ENCODE data around the gene CD14. TPM values are rescaled to one million over a fixed set of nuclear protein-coding genes. Genes with fewer than 3 reads are reported as not detected.
"Not testable (repeated sequence)": the region's sequence is repeated elsewhere in the genome, so short reads cannot be mapped to it uniquely, and the experiment has no call there.

The CD14 gene
- total and polyA plus RNA-seq, 7 experiments from 2014 or later: 0.56 to 198 (median 8.8) TPM

GRCh38 chr5:140607031-140607430 is 25.9 kb downstream of the CD14 start:
- Histone ChIP-seq H3K9me3 (ENCODE audit: control insufficient read depth in 2 of 3, low read length in 3 of 3) (no peaks in the 10 kb centered on the region), H3K4me1 (ENCODE audit: control insufficient read depth in 2 of 2, insufficient read depth in 2 of 2, low read length in 2 of 2) (no peaks in the 10 kb centered on the region), H3K4me3 (ENCODE audit: low read length) (no peak overlapping the region), H3K27me3 (ENCODE audit: control insufficient read depth in 2 of 2, insufficient read depth in 2 of 2, low read length in 2 of 2) (no peaks in the 10 kb centered on the region), H3K27ac (ENCODE audit: low read depth, low read length) (no peak overlapping the region), H3K36me3 (ENCODE audit: control insufficient read depth in 2 of 3, insufficient read depth in 3 of 3, low read length in 3 of 3) (no peaks in the 10 kb centered on the region)
- intact Hi-C loops (cut with micrococcal nuclease): no loop called here
- Mint-ChIP-seq H3K27me3 (peaks cover 0 to 14% (median 4%) of the 10 kb centered on the region in 5 donors), H3K36me3 (peaks cover 0 to 6% (median 0%) of the 10 kb centered on the region in 5 donors), H3K9me3 (peaks cover 0 to 1% (median 0%) of the 10 kb centered on the region in 11 donors), H3K4me1 (peaks cover 0 to 17% (median 12%) of the 10 kb centered on the region in 7 donors), H3K4me3 (no peak overlapping the region), H3K27ac (no peak overlapping the region)
- peak; percentile 7 for ATAC-seq
- DNase-seq: no peak
- ChIA-PET POLR2A (no interaction called here), CTCF (no interaction called here)

- Histone ChIP-seq H3K27ac (ENCODE audit: low read depth, low read length) (no peak overlapping the region), H3K9me3 (ENCODE audit: control insufficient read depth in 2 of 3, low read length in 3 of 3) (no peaks in the 10 kb centered on the region), H3K4me3 (ENCODE audit: low read length) (no peak overlapping the region), H3K4me1 (ENCODE audit: control insufficient read depth in 2 of 2, insufficient read depth in 2 of 2, low read length in 2 of 2) (no peaks in the 10 kb centered on the region), H3K36me3 (ENCODE audit: control insufficient read depth in 2 of 3, insufficient read depth in 3 of 3, low read length in 3 of 3) (no peaks in the 10 kb centered on the region), H3K27me3 (ENCODE audit: control insufficient read depth in 2 of 2, insufficient read depth in 2 of 2, low read length in 2 of 2) (no peaks in the 10 kb centered on the region)
- no peak for ATAC-seq
- Mint-ChIP-seq H3K27ac (no peak overlapping the region), H3K27me3 (peaks cover 0 to 12% (median 0%) of the 10 kb centered on the region in 5 donors), H3K36me3 (no peaks in the 10 kb centered on the region), H3K4me3 (no peak overlapping the region), H3K4me1 (peaks cover 0 to 9% (median 4%) of the 10 kb centered on the region in 7 donors), H3K9me3 (peaks cover 0 to 1% (median 0%) of the 10 kb centered on the region in 11 donors)
- POLR2A ChIA-PET: interaction anchor here (0.7 kb wide), 1 partner anchor 36 kb away, joined by 7 read pairs; no protein-coding TSS in a partner anchor
- intact Hi-C loops (cut with micrococcal nuclease): no loop called here
- no peak for DNase-seq
- CTCF ChIA-PET: no interaction called here
Observed at GRCh38 chr5:140605879-140606278, 27.1 kb downstream of the CD14 start.

GRCh38 chr5:140603734-140604133 is 29.2 kb downstream of the CD14 start:
- Mint-ChIP-seq H3K36me3 (no peaks in the 10 kb centered on the region), H3K27me3 (peaks cover 0 to 10% (median 0%) of the 10 kb centered on the region in 5 donors), H3K27ac (no peak overlapping the region), H3K4me1 (peaks cover 0 to 1% (median 0%) of the 10 kb centered on the region in 7 donors), H3K9me3 (peaks cover 0 to 1% (median 0%) of the 10 kb centered on the region in 11 donors), H3K4me3 (no peak overlapping the region)
- DNase-seq (no peak), ATAC-seq (no peak)
- no peaks in the 10 kb centered on the region for H3K27me3 ChIP-seq (ENCODE audit: control insufficient read depth in 2 of 2, insufficient read depth in 2 of 2, low read length in 2 of 2)
- no peaks in the 10 kb centered on the region for H3K4me1 ChIP-seq (ENCODE audit: control insufficient read depth in 2 of 2, insufficient read depth in 2 of 2, low read length in 2 of 2)
- H3K4me3 ChIP-seq (ENCODE audit: low read length): no peak overlapping the region
- no peaks in the 10 kb centered on the region for H3K36me3 ChIP-seq (ENCODE audit: control insufficient read depth in 2 of 3, insufficient read depth in 3 of 3, low read length in 3 of 3)
- intact Hi-C loops (cut with micrococcal nuclease): no loop called here
- ChIA-PET CTCF (no interaction called here), POLR2A (interaction anchor here (0.6 kb wide), 1 partner anchor 30 kb away, joined by 3 read pairs; no protein-coding TSS in a partner anchor)
- H3K27ac ChIP-seq (ENCODE audit: low read depth, low read length): no peak overlapping the region
- no peaks in the 10 kb centered on the region for H3K9me3 ChIP-seq (ENCODE audit: control insufficient read depth in 2 of 3, low read length in 3 of 3)

GRCh38 chr5:140603446-140603698 is 29.6 kb downstream of the CD14 start:
- CTCF ChIA-PET; H3K9me3 ChIP-seq (ENCODE audit: control insufficient read depth in 2 of 3, low read length in 3 of 3); H3K27me3 ChIP-seq (ENCODE audit: control insufficient read depth in 2 of 2, insufficient read depth in 2 of 2, low read length in 2 of 2); ATAC-seq; H3K4me1 Mint-ChIP-seq; H3K9me3 Mint-ChIP-seq; H3K27me3 Mint-ChIP-seq; H3K4me1 ChIP-seq (ENCODE audit: control insufficient read depth in 2 of 2, insufficient read depth in 2 of 2, low read length in 2 of 2); H3K4me3 Mint-ChIP-seq; H3K36me3 ChIP-seq (ENCODE audit: control insufficient read depth in 2 of 3, insufficient read depth in 3 of 3, low read length in 3 of 3); H3K36me3 Mint-ChIP-seq; H3K27ac ChIP-seq (ENCODE audit: low read depth, low read length); DNase-seq; H3K4me3 ChIP-seq (ENCODE audit: low read length); intact Hi-C loops (cut with micrococcal nuclease); H3K27ac Mint-ChIP-seq: not testable (repeated sequence)
- POLR2A ChIA-PET: interaction anchor here (0.6 kb wide), 1 partner anchor 31 kb away, joined by 3 read pairs; no protein-coding TSS in a partner anchor

GRCh38 chr5:140602147-140602546 is 30.8 kb downstream of the CD14 start:
- no peaks in the 10 kb centered on the region for H3K27me3 ChIP-seq (ENCODE audit: control insufficient read depth in 2 of 2, insufficient read depth in 2 of 2, low read length in 2 of 2)
- ChIA-PET CTCF (no interaction called here), POLR2A (no interaction called here)
- H3K27ac Mint-ChIP-seq: no peak overlapping the region
- DNase-seq (no peak), ATAC-seq (peak; percentile 45)
- no peak overlapping the region for H3K4me3 Mint-ChIP-seq
- no peak overlapping the region for H3K27ac ChIP-seq (ENCODE audit: low read depth, low read length)
- intact Hi-C loops (cut with micrococcal nuclease): no loop called here
- no peaks in the 10 kb centered on the region for H3K36me3 ChIP-seq (ENCODE audit: control insufficient read depth in 2 of 3, insufficient read depth in 3 of 3, low read length in 3 of 3)
- no peaks in the 10 kb centered on the region for H3K9me3 ChIP-seq (ENCODE audit: control insufficient read depth in 2 of 3, low read length in 3 of 3)
- peaks cover 0 to 1% (median 0%) of the 10 kb centered on the region in 11 donors for H3K9me3 Mint-ChIP-seq
- no peak overlapping the region for H3K4me3 ChIP-seq (ENCODE audit: low read length)
- H3K4me1 ChIP-seq (ENCODE audit: control insufficient read depth in 2 of 2, insufficient read depth in 2 of 2, low read length in 2 of 2): no peaks in the 10 kb centered on the region
- no peaks in the 10 kb centered on the region for H3K4me1 Mint-ChIP-seq
- H3K27me3 Mint-ChIP-seq: peaks cover 0 to 12% (median 0%) of the 10 kb centered on the region in 5 donors
- H3K36me3 Mint-ChIP-seq: no peaks in the 10 kb centered on the region

- no peak for ATAC-seq
Observed at GRCh38 chr5:140600096-140600495, 32.9 kb downstream of the CD14 start.

GRCh38 chr5:140598836-140599235 is 34.1 kb downstream of the CD14 start:
- CTCF ChIA-PET: no interaction called here
- intact Hi-C loops (cut with micrococcal nuclease): no loop called here
- no peak overlapping the region for H3K4me3 ChIP-seq (ENCODE audit: low read length)
- no peak overlapping the region for H3K27ac ChIP-seq (ENCODE audit: low read depth, low read length)
- H3K4me3 Mint-ChIP-seq: no peak overlapping the region
- peaks cover 0 to 6% (median 3%) of the 10 kb centered on the region in 5 donors for H3K27me3 Mint-ChIP-seq
- H3K27ac Mint-ChIP-seq: no peak overlapping the region
- H3K9me3 Mint-ChIP-seq: peaks cover 0 to 1% (median 0%) of the 10 kb centered on the region in 11 donors
- H3K36me3 Mint-ChIP-seq: no peaks in the 10 kb centered on the region
- POLR2A ChIA-PET: no interaction called here
- H3K9me3 ChIP-seq (ENCODE audit: control insufficient read depth in 2 of 3, low read length in 3 of 3): no peaks in the 10 kb centered on the region
- no peaks in the 10 kb centered on the region for H3K27me3 ChIP-seq (ENCODE audit: control insufficient read depth in 2 of 2, insufficient read depth in 2 of 2, low read length in 2 of 2)
- ATAC-seq (no peak), DNase-seq (no peak)
- no peaks in the 10 kb centered on the region for H3K36me3 ChIP-seq (ENCODE audit: control insufficient read depth in 2 of 3, insufficient read depth in 3 of 3, low read length in 3 of 3)
- peaks cover 0 to 4% (median 0%) of the 10 kb centered on the region in 7 donors for H3K4me1 Mint-ChIP-seq
- no peaks in the 10 kb centered on the region for H3K4me1 ChIP-seq (ENCODE audit: control insufficient read depth in 2 of 2, insufficient read depth in 2 of 2, low read length in 2 of 2)

More at GRCh38 chr5:140600096-140600495, 32.9 kb downstream of the CD14 start:
- H3K9me3 Mint-ChIP-seq: peaks cover 0 to 1% (median 0%) of the 10 kb centered on the region in 11 donors
- H3K27me3 Mint-ChIP-seq: peaks cover 0 to 10% (median 2%) of the 10 kb centered on the region in 5 donors
- Histone ChIP-seq H3K9me3 (ENCODE audit: control insufficient read depth in 2 of 3, low read length in 3 of 3) (no peaks in the 10 kb centered on the region), H3K4me3 (ENCODE audit: low read length) (no peak overlapping the region), H3K27me3 (ENCODE audit: control insufficient read depth in 2 of 2, insufficient read depth in 2 of 2, low read length in 2 of 2) (no peaks in the 10 kb centered on the region), H3K4me1 (ENCODE audit: control insufficient read depth in 2 of 2, insufficient read depth in 2 of 2, low read length in 2 of 2) (no peaks in the 10 kb centered on the region), H3K27ac (ENCODE audit: low read depth, low read length) (no peak overlapping the region), H3K36me3 (ENCODE audit: control insufficient read depth in 2 of 3, insufficient read depth in 3 of 3, low read length in 3 of 3) (no peaks in the 10 kb centered on the region)
- peaks cover 0 to 4% (median 0%) of the 10 kb centered on the region in 7 donors for H3K4me1 Mint-ChIP-seq
- intact Hi-C loops (cut with micrococcal nuclease): no loop called here
- no peak overlapping the region for H3K27ac Mint-ChIP-seq
- no peak overlapping the region for H3K4me3 Mint-ChIP-seq
- DNase-seq: no peak
- H3K36me3 Mint-ChIP-seq: no peaks in the 10 kb centered on the region
- POLR2A ChIA-PET: no interaction called here
- CTCF ChIA-PET: interaction anchor here (0.8 kb wide), 1 partner anchor 40 kb away, joined by 3 read pairs; no protein-coding TSS in a partner anchor
